Progenitor cell of endocrine pancreas (in vitro differentiated cells): ENCODE measurements around the gene PCDHGC3. TPM values are rescaled to one million over a fixed set of nuclear protein-coding genes. Genes with fewer than 3 reads are reported as not detected.
A peak's percentile ranks its signal among the peaks of the same experiment; 100 is the strongest.

ENCODE experiments used
- DNase-seq: peaks from one replicate; pipeline ENCODE4 v3.0.0; 2021; ENCODE audit warnings: low spot score; ENCODE audit not compliant: unreplicated experiment
- H3K27ac Mint-ChIP-seq: 2 replicates; pipeline ENCODE4 v1.8.0; 2021; ENCODE audit warnings: mild to moderate bottlenecking, moderate library complexity, mixed read lengths
- H3K27me3 Mint-ChIP-seq: 2 replicates; pipeline ENCODE4 v1.8.0; 2021; ENCODE audit warnings: mixed read lengths
- H3K36me3 Mint-ChIP-seq: 2 replicates; pipeline ENCODE4 v1.8.0; 2022; ENCODE audit warnings: mixed read lengths; ENCODE audit not compliant: insufficient read depth
- H3K4me1 Mint-ChIP-seq: 2 replicates; pipeline ENCODE4 v1.8.0; 2021; ENCODE audit warnings: low read depth, mixed read lengths
- H3K4me3 Mint-ChIP-seq: 2 replicates; pipeline ENCODE4 v1.8.0; 2021; ENCODE audit warnings: low read depth, mild to moderate bottlenecking, moderate library complexity, mixed read lengths
- H3K9me3 Mint-ChIP-seq: 2 replicates; pipeline ENCODE4 v1.8.0; 2021; ENCODE audit warnings: low read depth, mixed read lengths
- total RNA-seq: library from RNA; stranded (reverse); gene quantifications from 2 replicates; pipeline ENCODE4 v1.2.1, GENCODE V29; 2021
- TF ChIP-seq, protein P1 (sequence below): fragments of 200-600 bp; sonication (generic); IDR thresholded peaks from one replicate; pipeline ENCODE4 v1.5.0; 2021; ENCODE audit warnings: antibody characterized with exemption, mild to moderate bottlenecking; ENCODE audit not compliant: unreplicated experiment

Gene PCDHGC3
- total RNA-seq, 1 donor from 2014 or later, result 29.7 TPM

GRCh38 chr5:141504216-141504615 is 28.4 kb downstream of the PCDHGC3 start:
- Mint-ChIP-seq H3K9me3 (no peaks in the 10 kb centered on the region), H3K27ac (no peak overlapping the region), H3K4me3 (no peak overlapping the region), H3K27me3 (no peaks in the 10 kb centered on the region), H3K36me3 (peaks cover 3% of the 10 kb centered on the region), H3K4me1 (peaks cover 4% of the 10 kb centered on the region)
- no peak for DNase-seq
- TF ChIP-seq, protein P1, sequence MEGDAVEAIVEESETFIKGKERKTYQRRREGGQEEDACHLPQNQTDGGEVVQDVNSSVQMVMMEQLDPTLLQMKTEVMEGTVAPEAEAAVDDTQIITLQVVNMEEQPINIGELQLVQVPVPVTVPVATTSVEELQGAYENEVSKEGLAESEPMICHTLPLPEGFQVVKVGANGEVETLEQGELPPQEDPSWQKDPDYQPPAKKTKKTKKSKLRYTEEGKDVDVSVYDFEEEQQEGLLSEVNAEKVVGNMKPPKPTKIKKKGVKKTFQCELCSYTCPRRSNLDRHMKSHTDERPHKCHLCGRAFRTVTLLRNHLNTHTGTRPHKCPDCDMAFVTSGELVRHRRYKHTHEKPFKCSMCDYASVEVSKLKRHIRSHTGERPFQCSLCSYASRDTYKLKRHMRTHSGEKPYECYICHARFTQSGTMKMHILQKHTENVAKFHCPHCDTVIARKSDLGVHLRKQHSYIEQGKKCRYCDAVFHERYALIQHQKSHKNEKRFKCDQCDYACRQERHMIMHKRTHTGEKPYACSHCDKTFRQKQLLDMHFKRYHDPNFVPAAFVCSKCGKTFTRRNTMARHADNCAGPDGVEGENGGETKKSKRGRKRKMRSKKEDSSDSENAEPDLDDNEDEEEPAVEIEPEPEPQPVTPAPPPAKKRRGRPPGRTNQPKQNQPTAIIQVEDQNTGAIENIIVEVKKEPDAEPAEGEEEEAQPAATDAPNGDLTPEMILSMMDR, result no peak

DNA sequence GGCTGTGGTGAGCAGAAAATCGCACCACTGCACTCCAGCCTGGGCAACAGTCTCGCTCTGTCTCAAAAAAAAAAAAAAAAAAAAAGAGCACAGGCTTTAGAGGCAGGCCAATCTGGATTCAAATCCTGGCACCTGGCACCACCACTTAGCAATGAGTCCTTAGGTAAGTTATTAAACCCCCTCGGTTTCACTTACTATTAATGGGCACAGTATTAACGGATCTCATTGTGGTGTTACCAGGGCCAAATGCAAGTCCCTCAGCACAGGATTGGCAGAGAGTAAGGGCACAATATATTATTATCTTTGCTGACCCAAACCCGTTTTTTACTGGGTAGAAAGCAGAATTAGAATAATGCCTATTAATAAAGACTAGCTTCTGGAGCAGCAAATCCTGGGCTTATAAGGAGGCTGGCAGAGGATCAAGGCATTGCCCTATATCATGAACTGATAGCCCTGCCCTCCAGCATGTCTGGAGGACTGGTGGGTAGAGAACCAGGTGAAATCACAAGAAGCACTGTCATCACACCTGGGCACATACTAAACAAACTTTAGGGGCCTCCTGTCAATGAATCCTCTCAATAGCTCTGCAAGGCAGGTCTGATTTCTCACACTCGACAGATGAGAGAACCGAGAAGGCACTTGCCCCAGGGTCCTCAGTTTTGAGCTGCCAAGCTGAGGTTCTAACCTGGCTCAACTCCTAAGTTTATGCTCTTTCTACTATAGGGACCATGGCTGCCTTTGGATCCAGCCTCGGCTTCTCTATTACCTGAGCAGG is 30.8 kb downstream of the PCDHGC3 start:
- TF ChIP-seq, protein P1, result no peak
- Mint-ChIP-seq H3K4me3 (no peak overlapping the region), H3K27ac (no peak overlapping the region), H3K4me1 (peaks cover 4% of the 10 kb centered on the region), H3K9me3 (no peaks in the 10 kb centered on the region), H3K27me3 (no peaks in the 10 kb centered on the region), H3K36me3 (peaks cover 6% of the 10 kb centered on the region)
- DNase-seq, result no peak

DNA sequence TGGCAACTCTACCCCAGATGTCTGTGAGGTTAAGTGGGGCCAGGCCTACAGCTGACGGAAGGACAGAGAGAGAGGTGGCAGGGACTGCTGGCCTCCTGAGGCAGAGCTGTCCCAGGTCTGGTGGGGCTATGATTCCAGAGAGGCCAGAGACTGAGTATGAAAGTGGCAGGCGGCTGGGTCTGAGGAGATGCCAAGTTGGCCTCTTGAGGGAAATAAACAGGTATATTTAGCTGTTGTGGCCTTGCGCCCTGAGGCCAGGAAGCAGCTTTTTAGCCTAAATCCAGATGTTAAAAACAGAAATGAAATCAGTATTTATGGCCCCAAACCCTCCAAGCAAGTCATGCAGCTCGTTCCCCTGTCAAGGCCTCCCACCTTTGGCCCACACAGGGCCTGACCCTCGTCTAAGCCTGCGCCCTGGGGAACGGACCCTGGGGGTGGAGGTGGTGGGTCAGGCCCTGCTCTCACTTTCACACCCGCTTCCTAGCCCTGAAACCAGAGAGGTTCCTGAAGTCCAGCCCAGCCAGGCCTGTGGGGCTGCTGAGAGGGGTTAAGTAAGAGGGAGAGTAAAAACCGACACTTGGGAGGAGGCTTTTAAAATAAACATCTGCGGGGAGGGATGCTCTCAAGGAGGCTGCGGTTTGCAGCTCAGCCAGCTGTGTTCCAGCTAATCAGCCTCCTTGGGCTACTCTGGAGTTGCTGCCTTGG is 31.8 kb downstream of the PCDHGC3 start:
- peaks cover 4% of the 10 kb centered on the region for H3K4me1 Mint-ChIP-seq
- peak overlapping the region; percentile 60 for H3K27ac Mint-ChIP-seq

GRCh38 chr5:141508440-141508797 is 32.7 kb downstream of the PCDHGC3 start:
- Mint-ChIP-seq H3K27me3 (no peaks in the 10 kb centered on the region), H3K27ac (no peak overlapping the region), H3K4me1 (peaks cover 8% of the 10 kb centered on the region), H3K36me3 (peaks cover 8% of the 10 kb centered on the region), H3K4me3 (no peak overlapping the region), H3K9me3 (no peaks in the 10 kb centered on the region)
- TF ChIP-seq, protein P1, result no peak
- DNase-seq, result no peak

More for the DNA sequence above, 31.8 kb downstream of the PCDHGC3 start:
- peaks cover 8% of the 10 kb centered on the region for H3K36me3 Mint-ChIP-seq
- H3K9me3 Mint-ChIP-seq, result no peaks in the 10 kb centered on the region
- TF ChIP-seq, protein P1, result no peak
- H3K27me3 Mint-ChIP-seq, result no peaks in the 10 kb centered on the region
- no peak for DNase-seq
- H3K4me3 Mint-ChIP-seq, result no peak overlapping the region

DNA sequence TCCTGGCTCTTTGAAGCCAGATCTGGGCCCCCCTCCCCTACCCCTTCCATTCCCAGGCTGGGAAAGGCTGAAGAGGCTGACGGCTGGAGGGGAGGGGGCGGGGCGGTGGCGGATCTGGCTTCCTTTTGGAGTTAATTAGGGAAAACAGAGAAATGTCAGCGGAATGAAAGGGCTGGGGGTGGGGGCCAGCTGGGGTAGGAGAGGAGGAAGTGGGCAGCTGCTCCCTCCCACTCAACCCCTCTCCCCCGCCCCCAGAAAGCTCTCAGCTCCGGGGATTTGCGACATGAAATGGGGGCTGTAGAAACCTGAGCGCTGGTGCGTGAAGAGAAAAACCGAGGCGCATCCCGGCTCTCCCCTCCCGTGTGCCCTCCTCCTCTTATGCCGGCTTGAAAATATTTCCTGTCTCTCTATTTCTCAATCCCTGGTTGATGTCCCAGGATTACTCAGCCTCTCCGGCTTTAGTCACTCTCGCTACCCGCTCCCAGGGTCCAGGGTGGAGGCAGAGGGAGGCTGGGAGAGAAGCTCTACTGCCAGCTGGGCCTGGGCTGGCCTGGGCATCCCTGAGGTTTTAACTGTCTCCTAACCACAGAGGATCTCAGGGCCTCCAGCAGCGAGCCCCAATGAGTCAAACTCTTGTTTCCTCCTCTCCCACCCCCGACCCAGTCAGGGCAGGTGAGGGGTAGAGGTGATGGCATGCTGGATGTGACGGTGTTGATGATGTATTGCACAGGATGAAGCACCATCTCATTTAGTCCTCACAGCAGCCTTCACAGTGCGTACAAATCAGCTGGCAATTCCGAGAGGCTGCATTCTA is 33.2 kb downstream of the PCDHGC3 start:
- H3K4me1 Mint-ChIP-seq, result peaks cover 12% of the 10 kb centered on the region
- peaks cover 8% of the 10 kb centered on the region for H3K36me3 Mint-ChIP-seq
- no peaks in the 10 kb centered on the region for H3K9me3 Mint-ChIP-seq
- no peak for DNase-seq
- TF ChIP-seq, protein P1, result no peak
- peak overlapping the region; percentile 41 for H3K4me3 Mint-ChIP-seq
- H3K27me3 Mint-ChIP-seq, result no peaks in the 10 kb centered on the region
- H3K27ac Mint-ChIP-seq, result no peak overlapping the region
